Measurements from ENCODE around the gene SACM1L.

GRCh38 chr3:45765266-45765851, 76.2 kb downstream of the SACM1L start:
- TF ChIP-seq CTCF (conservative IDR thresholded peaks at IDR 0.05 in 1 of 2, IDR thresholded peaks at IDR 0.05 in 1 of 2; ENCODE audit: extremely low read depth in 1 of 2, insufficient read depth in 1 of 2, low read depth in 1 of 2, low read length in 2 of 2) (no peak), EZH2 (IDR thresholded peaks at IDR 0.05; ENCODE audit: borderline replicate concordance, low read length) (no peak)

Data from mammary epithelial cell (primary cell).